Mesenchymal stem cell (in vitro differentiated cells and primary cell): Measurements from ENCODE around the gene SH2B3.

Source experiments
- DNase-seq: peaks from one replicate; pipeline ENCODE4 v3.0.0-alpha.2; 2013
- H2AFZ ChIP-seq: one replicate; pipeline ENCODE4 v1.6.1; 2013; ENCODE audit warnings: low read depth, mild to moderate bottlenecking, control low read depth, inconsistent platforms, low read length, moderate library complexity
- H2AK5ac ChIP-seq: 2 replicates; pipeline ENCODE4 v1.6.1; 2013; ENCODE audit warnings: low read length, moderate library complexity, mild to moderate bottlenecking, inconsistent platforms; ENCODE audit not compliant: severe bottlenecking
- H2BK120ac ChIP-seq: one replicate; pipeline ENCODE4 v1.6.1; 2013; ENCODE audit warnings: low read depth, mild to moderate bottlenecking, inconsistent platforms, low read length, moderate library complexity
- H2BK12ac ChIP-seq, 2 experiments: one replicate each; pipeline ENCODE4 v1.6.1; 2013; ENCODE audit warnings: inconsistent platforms in 2 of 2, low read length in 2 of 2, mild to moderate bottlenecking in 2 of 2, moderate library complexity in 2 of 2, control low read depth in 1 of 2
- H2BK15ac ChIP-seq: one replicate; pipeline ENCODE4 v1.6.1; 2013; ENCODE audit warnings: mild to moderate bottlenecking, low read depth, inconsistent platforms; ENCODE audit not compliant: poor library complexity, severe bottlenecking
- H2BK5ac ChIP-seq: 2 replicates; pipeline ENCODE4 v1.6.1; 2013; ENCODE audit warnings: low read depth, mild to moderate bottlenecking, low read length, control low read depth, inconsistent platforms; ENCODE audit not compliant: poor library complexity, severe bottlenecking
- H3K14ac ChIP-seq, 2 experiments: one replicate each; pipeline ENCODE4 v1.6.1; 2013; ENCODE audit warnings: inconsistent platforms in 2 of 2, low read length in 2 of 2, control low read depth in 1 of 2, mild to moderate bottlenecking in 1 of 2, moderate library complexity in 1 of 2
- H3K18ac ChIP-seq, 2 experiments: one replicate each; pipeline ENCODE4 v1.6.1; 2013; ENCODE audit warnings: inconsistent platforms in 2 of 2, low read length in 2 of 2, control low read depth in 1 of 2, low read depth in 1 of 2, mild to moderate bottlenecking in 1 of 2
- H3K23ac ChIP-seq, 2 experiments: one replicate each; pipeline ENCODE4 v1.6.1; 2013; ENCODE audit warnings: inconsistent platforms in 2 of 2, low read length in 2 of 2, mild to moderate bottlenecking in 2 of 2, moderate library complexity in 2 of 2, control low read depth in 1 of 2
- H3K27ac ChIP-seq: 2 replicates; pipeline ENCODE4 v1.5.1; 2013; ENCODE audit warnings: mild to moderate bottlenecking, moderate library complexity, low read length, control low read depth, inconsistent platforms; ENCODE audit not compliant: poor library complexity, severe bottlenecking
- H3K27me3 ChIP-seq, 2 experiments: 2 replicates each; pipeline versions ENCODE4 v1.6.1 to v1.7.0; 2013; ENCODE audit warnings: low read length in 2 of 2, mild to moderate bottlenecking in 2 of 2, moderate library complexity in 2 of 2, control low read depth in 1 of 2, inconsistent platforms in 1 of 2; ENCODE audit not compliant: control insufficient read depth in 1 of 2, insufficient read depth in 1 of 2
- H3K36me3 ChIP-seq, 2 experiments: 2 replicates each; pipeline versions ENCODE4 v1.6.1 to v1.7.0; 2013; ENCODE audit warnings: low read length in 2 of 2, control low read depth in 1 of 2, inconsistent platforms in 1 of 2, low read depth in 1 of 2, mild to moderate bottlenecking in 1 of 2; ENCODE audit not compliant: insufficient read depth in 2 of 2, control insufficient read depth in 1 of 2
- H3K4ac ChIP-seq, 2 experiments: one replicate each; pipeline ENCODE4 v1.6.1; 2013; ENCODE audit warnings: inconsistent platforms in 2 of 2, low read length in 2 of 2, mild to moderate bottlenecking in 2 of 2, moderate library complexity in 2 of 2, control low read depth in 1 of 2, low read depth in 1 of 2
- H3K4me1 ChIP-seq: 2 replicates; pipeline ENCODE4 v1.6.1; 2013; ENCODE audit warnings: low read depth, low read length, control low read depth; ENCODE audit not compliant: control insufficient read depth, insufficient read depth
- H3K4me2 ChIP-seq: 2 replicates; pipeline ENCODE4 v1.6.1; 2013; ENCODE audit warnings: low read length, mild to moderate bottlenecking, inconsistent platforms; ENCODE audit not compliant: poor library complexity, severe bottlenecking
- H3K4me3 ChIP-seq, 2 experiments: 2 replicates each; pipeline versions ENCODE4 v1.5.1 to v1.7.0; 2013; ENCODE audit warnings: low read length in 2 of 2, mild to moderate bottlenecking in 2 of 2, control low read depth in 1 of 2, low read depth in 1 of 2; ENCODE audit not compliant: insufficient read depth in 1 of 2
- H3K79me1 ChIP-seq: replicated peaks from 2 replicates; pipeline ENCODE4 v1.6.1; 2013; ENCODE audit warnings: mild to moderate bottlenecking, control low read depth, low read length, inconsistent platforms; ENCODE audit not compliant: poor library complexity, severe bottlenecking
- H3K9ac ChIP-seq: 2 replicates; pipeline ENCODE4 v1.7.0; 2013; ENCODE audit warnings: mild to moderate bottlenecking, low read length, moderate library complexity
- H3K9me3 ChIP-seq: 2 replicates; pipeline ENCODE4 v1.7.0; 2013; ENCODE audit warnings: mild to moderate bottlenecking, low read length; ENCODE audit not compliant: control insufficient read depth
- H4K8ac ChIP-seq: one replicate; pipeline ENCODE4 v1.6.1; 2013; ENCODE audit warnings: inconsistent platforms, mild to moderate bottlenecking, low read length, moderate library complexity
- H4K91ac ChIP-seq: one replicate; pipeline ENCODE4 v1.6.1; 2013; ENCODE audit warnings: mild to moderate bottlenecking, low read length, inconsistent platforms
- whole genome bisulfite sequencing: methylation state at CpG from one replicate; pipeline ENCODE4 v1.1.7; 2013; ENCODE audit warnings: mixed read lengths; 5-methylcytosine and 5-hydroxymethylcytosine counted together

The SH2B3 gene

DNA sequence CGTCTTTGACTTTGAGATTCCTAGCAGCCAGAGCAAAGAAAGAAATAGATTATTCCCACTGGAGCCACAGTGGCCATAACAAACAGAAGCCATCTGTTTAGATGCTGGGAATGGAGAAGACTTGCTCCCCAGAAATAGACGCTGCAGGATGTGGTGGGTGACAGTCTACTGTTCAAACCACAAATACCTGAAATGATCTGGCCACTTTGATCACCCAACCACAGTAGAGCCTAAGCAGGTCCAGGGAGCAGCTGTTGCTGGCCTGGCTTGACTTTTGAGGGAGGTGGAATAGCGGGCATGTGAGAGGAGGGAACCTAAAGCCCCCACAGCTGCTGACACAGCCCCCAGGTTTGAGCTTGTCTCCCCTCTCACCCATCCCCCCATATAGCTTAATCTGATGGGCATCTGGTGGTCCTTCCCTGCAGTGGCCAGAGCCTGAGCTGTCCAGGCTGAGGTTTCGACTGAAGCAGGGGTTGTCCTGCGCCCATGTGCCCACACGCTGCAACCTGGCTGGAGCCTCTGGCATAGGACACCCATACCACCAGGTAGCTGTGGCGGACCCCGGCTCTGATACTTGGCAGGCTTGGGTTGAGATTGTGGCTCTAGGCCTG, 38.7 kb downstream of the SH2B3 start:
- H3K23ac ChIP-seq, result no peak overlapping the region
- peak; percentile 70 for DNase-seq
- H2BK5ac ChIP-seq, result no peak overlapping the region
- H4K8ac ChIP-seq, result peak overlapping the region; percentile 70
- H2AFZ ChIP-seq, result no peak overlapping the region
- peak overlapping the region; percentile 8 for H2BK120ac ChIP-seq
- H3K18ac ChIP-seq, result peak overlapping the region; percentile 81 to 88
- H3K9me3 ChIP-seq, result no peaks in the 10 kb centered on the region
- H2BK12ac ChIP-seq, result peak overlapping the region in 1 of 2 experiments; percentile 49
- H4K91ac ChIP-seq, result peak overlapping the region; percentile 85
- peak overlapping the region; percentile 72 for H3K9ac ChIP-seq
- H3K14ac ChIP-seq, result no peak overlapping the region
- H2AK5ac ChIP-seq, result peak overlapping the region; percentile 33
- no peak overlapping the region for H3K4me3 ChIP-seq
- WGBS, result 87% methylated on average over 8 of the region's 8 CpGs
- peak overlapping the region; percentile 60 for H2BK15ac ChIP-seq
- H3K4me1 ChIP-seq, result peaks cover 59% of the 10 kb centered on the region
- no peaks in the 10 kb centered on the region for H3K27me3 ChIP-seq
- H3K27ac ChIP-seq, result peak overlapping the region; percentile 86
- peak overlapping the region in 1 of 2 experiments; percentile 76 for H3K4ac ChIP-seq
- no peaks in the 10 kb centered on the region for H3K79me1 ChIP-seq
- no peak overlapping the region for H3K4me2 ChIP-seq
- peaks cover 68 to 83% of the 10 kb centered on the region in 2 experiments for H3K36me3 ChIP-seq

- Histone ChIP-seq H3K79me1 (no peaks in the 10 kb centered on the region), H3K14ac (peak overlapping the region in 1 of 2 experiments; percentile 90), H2AFZ (no peak overlapping the region), H3K18ac (peak overlapping the region; percentile 81 to 88), H2BK120ac (peak overlapping the region; percentile 36), H3K9me3 (no peaks in the 10 kb centered on the region), H2BK12ac (peak overlapping the region; percentile 60 to 71), H3K23ac (peak overlapping the region in 1 of 2 experiments; percentile 6), H3K4me1 (peaks cover 51% of the 10 kb centered on the region), H4K91ac (peak overlapping the region; percentile 88), H3K27me3 (no peaks in the 10 kb centered on the region), H2BK5ac (peak overlapping the region; percentile 21), H2BK15ac (peak overlapping the region; percentile 55), H4K8ac (peak overlapping the region; percentile 84), H3K4me3 (no peak overlapping the region), H3K4ac (peak overlapping the region; percentile 76 to 79), H2AK5ac (peak overlapping the region; percentile 87), H3K4me2 (no peak overlapping the region), H3K36me3 (peaks cover 62 to 86% of the 10 kb centered on the region in 2 experiments), H3K9ac (peak overlapping the region; percentile 72), H3K27ac (peak overlapping the region; percentile 86)
- DNase-seq, result peak; percentile 92
- 45% methylated on average over 11 of the region's 11 CpGs for WGBS
These were observed 39.4 kb downstream of the SH2B3 start for GRCh38 chr12:111444925-111445725.

- no peaks in the 10 kb centered on the region for H3K79me1 ChIP-seq
- H3K4me2 ChIP-seq, result no peak overlapping the region
- H3K9ac ChIP-seq, result peak overlapping the region; percentile 72
- peak; percentile 79 for DNase-seq
- H4K91ac ChIP-seq, result peak overlapping the region; percentile 88
- H2BK120ac ChIP-seq, result peak overlapping the region; percentile 36
- H2BK12ac ChIP-seq, result peak overlapping the region; percentile 60 to 71
- no peak overlapping the region for H2AFZ ChIP-seq
- H3K23ac ChIP-seq, result peak overlapping the region in 1 of 2 experiments; percentile 6
- peak overlapping the region; percentile 84 for H4K8ac ChIP-seq
- peak overlapping the region; percentile 55 for H2BK15ac ChIP-seq
- H3K4ac ChIP-seq, result peak overlapping the region; percentile 69 to 79
- no peaks in the 10 kb centered on the region for H3K27me3 ChIP-seq
- H3K9me3 ChIP-seq, result no peaks in the 10 kb centered on the region
- H2AK5ac ChIP-seq, result peak overlapping the region; percentile 87
- H2BK5ac ChIP-seq, result peak overlapping the region; percentile 21
- peaks cover 52% of the 10 kb centered on the region for H3K4me1 ChIP-seq
- WGBS, result 37% methylated on average over 6 of the region's 6 CpGs
- H3K27ac ChIP-seq, result peak overlapping the region; percentile 86
- H3K18ac ChIP-seq, result peak overlapping the region; percentile 81 to 88
- H3K14ac ChIP-seq, result peak overlapping the region in 1 of 2 experiments; percentile 90
- H3K36me3 ChIP-seq, result peaks cover 63 to 88% of the 10 kb centered on the region in 2 experiments
- H3K4me3 ChIP-seq, result no peak overlapping the region
These were observed 40.2 kb downstream of the SH2B3 start for GRCh38 chr12:111445726-111446581.
